IMR-90 (cell line): ENCODE measurements around the gene CAPN10.

Experiments
- CTCF ChIP-seq: conservative IDR thresholded peaks from 2 replicates; pipeline ENCODE4 v1.5.1; 2012; ENCODE audit warnings: mild to moderate bottlenecking, low read depth, low read length, improper control_type of control experiment
- MAFK ChIP-seq: IDR thresholded peaks from 2 replicates; pipeline ENCODE4 v1.6.1; 2012; ENCODE audit warnings: low read depth, low read length, improper control_type of control experiment
- NFE2L2 ChIP-seq: fragments of 150-350 bp; IDR thresholded peaks from 2 replicates; pipeline ENCODE4 v1.6.1; 2016; ENCODE audit warnings: low read depth, mild to moderate bottlenecking, low read length
- POLR2A ChIP-seq: IDR thresholded peaks from 2 replicates; pipeline ENCODE4 v1.6.1; 2012; ENCODE audit warnings: mild to moderate bottlenecking, low read depth, low read length
- RAD21 ChIP-seq: IDR thresholded peaks from 2 replicates; pipeline ENCODE4 v1.6.1; 2012; ENCODE audit warnings: low read length, improper control_type of control experiment

GRCh38 chr2:240551811-240552210, 34.7 kb upstream of the CAPN10 start:
- TF ChIP-seq CTCF (no peak), MAFK (no peak), POLR2A (no peak), NFE2L2 (no peak), RAD21 (no peak)
